Activated CD8-positive, alpha-beta memory T cell treated with anti-CD3 and anti-CD28 coated beads, Interleukin-2, amount 50 U/mL, for 1 hour (primary cell): ENCODE data around the gene GJB1.

Experiments used
- DNase-seq: peaks from one replicate; pipeline ENCODE4 v3.0.0-alpha.2; 2020; ENCODE audit errors: extremely low read depth

GJB1 gene

DNA sequence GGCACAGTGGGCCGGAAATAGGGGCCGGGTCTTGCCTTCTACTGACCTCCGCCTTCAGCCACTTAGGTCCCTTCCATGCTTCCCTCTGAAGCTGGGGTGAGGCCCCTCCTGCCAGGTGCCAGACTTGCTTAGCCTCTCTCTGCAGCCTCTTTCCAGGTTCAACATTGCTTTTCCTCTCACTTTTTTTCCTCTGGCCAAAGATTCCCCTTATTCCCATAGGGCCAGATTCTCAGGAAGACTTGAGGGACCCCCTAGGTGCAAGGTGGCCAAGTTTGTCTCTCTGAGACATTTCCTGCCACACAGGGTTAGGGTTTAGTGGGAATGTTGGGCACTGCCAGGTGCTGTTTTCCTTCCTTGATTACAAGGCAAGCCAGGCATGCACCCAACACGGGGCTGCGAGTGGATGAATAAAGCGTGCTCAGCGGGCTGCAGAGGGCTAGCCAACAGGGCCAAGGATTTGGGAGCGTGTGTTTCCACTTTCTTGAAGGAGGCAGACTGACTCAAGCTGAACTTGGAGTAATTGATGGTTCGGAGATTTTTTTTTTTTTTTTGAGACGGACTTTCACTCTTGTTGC, 7.6 kb upstream of the GJB1 start:
- DNase-seq = no peak

DNA sequence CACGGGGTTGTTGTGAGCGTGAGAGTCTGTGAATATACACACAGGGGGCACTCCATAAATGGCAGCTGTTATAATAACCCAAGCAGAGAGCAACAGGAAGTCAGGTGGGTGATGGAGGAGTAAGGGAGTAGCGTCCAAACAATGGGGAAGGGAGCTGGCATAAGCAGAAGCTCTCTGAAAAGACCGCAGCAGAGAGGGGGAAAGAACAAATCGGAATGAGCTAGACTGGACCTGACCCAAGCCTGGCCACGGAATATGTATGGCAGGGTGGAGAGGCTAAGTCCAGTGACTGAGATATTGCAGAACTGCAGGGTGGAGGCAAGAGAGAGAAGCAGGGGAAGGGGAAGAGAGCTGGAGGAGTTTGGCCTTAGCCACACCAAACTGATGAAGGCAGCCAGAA, 6.5 kb upstream of the GJB1 start:
- DNase-seq = no peak

DNA sequence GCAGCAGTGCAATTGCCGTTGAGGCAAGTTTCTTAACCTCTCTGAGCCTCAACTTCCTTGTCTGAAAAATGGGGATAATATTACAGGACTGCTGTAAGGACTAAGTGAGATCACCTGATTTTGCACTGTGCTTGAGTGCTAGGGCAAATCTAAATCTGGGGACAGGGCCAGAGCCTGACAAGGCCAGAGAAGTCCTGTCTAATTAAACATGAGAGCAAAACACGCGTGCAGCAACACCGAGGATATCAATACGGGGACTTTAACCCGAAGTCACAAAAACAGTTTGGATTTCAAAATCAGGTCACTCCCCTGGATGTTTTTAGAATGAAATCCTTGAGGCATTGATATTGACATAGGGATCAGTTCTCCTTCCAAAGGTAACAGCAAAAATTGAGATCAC, 5.7 kb upstream of the GJB1 start:
- DNase-seq = no peak

DNA sequence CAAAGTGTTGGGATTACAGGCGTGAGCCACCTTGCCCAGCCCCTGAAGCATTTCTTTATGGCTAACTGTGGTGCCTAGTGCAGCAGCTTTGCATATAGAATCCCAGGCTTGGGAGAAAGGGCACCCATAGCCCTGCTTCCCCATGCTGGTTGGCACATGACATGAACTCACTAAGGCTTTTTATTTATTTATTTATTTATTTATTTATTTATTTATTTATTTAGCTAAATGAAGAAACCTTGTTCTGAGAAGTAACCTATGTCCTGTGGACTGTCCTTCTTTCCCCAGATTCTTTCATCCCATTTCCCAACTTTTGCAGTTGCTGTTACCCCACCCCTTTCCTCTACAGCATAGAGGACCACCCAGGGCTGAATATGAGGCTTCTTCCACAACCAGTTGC, 1.9 kb upstream of the GJB1 start:
- no peak for DNase-seq

DNA sequence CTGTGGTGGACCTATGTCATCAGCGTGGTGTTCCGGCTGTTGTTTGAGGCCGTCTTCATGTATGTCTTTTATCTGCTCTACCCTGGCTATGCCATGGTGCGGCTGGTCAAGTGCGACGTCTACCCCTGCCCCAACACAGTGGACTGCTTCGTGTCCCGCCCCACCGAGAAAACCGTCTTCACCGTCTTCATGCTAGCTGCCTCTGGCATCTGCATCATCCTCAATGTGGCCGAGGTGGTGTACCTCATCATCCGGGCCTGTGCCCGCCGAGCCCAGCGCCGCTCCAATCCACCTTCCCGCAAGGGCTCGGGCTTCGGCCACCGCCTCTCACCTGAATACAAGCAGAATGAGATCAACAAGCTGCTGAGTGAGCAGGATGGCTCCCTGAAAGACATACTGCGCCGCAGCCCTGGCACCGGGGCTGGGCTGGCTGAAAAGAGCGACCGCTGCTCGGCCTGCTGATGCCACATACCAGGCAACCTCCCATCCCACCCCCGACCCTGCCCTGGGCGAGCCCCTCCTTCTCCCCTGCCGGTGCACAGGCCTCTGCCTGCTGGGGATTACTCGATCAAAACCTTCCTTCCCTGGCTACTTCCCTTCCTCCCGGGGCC, 1.2 kb downstream of the GJB1 start:
- no peak for DNase-seq

DNA sequence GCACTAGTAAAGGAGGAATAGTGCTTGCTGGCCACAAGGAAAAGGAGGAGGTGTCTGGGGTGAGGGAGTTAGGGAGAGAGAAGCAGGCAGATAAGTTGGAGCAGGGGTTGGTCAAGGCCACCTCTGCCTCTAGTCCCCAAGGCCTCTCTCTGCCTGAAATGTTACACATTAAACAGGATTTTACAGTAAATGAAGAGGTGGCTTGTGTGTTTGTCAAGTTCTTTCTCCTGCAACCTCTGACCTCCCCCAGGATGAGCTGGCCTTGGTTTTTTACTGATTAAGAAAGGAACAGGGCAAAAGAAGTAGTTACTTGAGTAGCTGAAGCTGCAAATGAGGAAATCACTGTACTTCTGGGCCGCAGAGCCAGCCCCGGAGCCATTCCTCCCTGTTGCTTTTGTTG, 2.0 kb downstream of the GJB1 start:
- DNase-seq = no peak

DNA sequence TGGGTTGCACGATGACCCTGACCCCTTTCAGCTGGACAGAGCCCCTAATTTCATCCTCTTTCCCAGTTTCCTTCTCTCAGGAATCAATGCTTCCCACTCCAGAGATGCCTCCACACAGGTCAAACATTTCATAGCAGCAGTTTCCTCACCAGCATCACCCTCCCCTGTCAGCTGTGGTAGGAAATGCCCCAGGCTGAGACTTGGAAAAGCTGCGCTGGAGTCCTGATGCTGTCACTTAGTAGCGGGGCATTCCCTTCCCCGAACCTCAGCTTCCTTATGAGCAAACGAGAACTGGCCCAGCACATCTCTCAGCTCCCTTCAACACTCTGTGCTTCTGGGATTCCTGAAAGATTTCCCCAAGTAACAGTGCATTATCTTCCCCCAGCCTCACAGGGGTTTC, 2.7 kb downstream of the GJB1 start:
- no peak for DNase-seq

DNA sequence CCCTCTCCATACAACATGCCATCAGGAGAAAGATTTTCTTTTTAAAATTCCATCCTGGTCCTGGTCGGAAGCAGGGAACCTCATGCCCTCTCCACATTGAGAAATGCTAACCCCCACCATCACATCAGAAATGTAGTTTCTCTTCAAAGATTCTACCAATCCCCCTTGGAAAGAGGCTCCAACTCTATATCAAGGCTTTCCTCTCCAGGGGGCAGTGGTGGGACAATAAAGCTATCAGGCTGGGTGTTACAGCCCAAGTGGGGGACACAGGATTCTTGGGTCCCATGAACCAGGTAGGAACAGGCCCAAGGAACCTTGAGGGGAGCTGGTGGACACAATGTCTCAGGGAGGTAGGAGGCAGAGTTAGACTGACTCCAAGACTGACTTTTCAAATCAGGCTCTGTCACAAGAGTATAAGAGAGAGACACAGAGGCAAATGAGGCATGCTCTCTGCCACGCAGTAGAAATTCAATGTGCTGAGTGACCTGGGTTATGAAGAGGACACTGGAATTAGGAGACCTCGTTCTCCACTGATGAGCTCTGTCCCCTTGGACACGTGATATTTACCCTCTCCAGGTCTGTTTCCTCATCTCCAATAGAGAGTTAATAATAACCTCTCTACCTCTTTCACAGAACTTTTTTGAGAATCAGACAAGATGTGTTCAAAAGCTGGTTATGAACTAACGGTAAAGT, 4.5 kb downstream of the GJB1 start:
- DNase-seq = no peak

DNA sequence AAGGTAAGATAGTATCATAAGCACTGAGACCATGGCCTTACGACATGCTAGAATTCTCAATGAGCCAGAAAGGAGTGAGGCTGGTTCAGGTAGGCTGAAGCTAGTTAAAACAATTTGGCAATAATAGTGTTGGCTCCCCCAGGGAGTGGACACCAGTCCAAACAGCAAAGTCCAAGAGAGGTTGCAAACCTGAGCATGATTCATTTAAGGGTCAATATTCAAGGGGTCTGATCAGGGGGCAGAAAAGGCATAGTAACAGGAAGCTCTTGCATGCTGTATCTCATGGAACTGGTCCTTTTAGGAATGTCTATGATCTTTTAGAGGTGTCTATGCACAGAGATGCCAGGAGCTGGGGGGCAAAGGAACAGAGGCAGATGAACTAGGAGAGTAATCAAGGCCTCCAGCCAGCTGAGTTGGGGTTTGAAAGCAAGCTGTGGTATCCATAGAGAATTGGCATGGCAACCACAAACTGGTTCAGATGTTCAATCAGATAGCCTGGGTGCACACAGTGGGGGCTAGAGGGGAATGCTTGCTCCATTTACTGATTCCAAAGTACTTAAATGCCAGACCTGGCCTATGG, 5.1 kb downstream of the GJB1 start:
- no peak for DNase-seq

DNA sequence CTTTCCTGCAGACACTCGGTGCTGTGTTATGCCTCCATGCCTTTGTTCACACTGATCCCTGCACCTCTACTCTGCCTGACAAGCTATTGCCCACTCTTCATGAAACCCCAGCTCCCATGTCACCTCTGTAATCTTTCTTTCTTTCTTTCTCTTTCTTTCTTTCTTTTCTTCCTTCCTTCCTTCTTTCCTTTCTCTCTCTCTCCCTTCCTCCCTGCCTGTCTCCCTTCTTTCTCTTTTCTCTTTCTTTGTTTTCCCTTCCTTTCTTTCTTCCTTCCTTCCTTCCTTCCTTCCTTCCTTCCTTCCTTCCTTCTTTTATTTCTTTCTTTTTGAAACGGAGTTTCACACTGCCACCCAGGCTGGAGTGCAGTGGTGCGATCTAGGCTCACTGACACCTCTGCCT, 12.5 kb downstream of the GJB1 start:
- DNase-seq = no peak

DNA sequence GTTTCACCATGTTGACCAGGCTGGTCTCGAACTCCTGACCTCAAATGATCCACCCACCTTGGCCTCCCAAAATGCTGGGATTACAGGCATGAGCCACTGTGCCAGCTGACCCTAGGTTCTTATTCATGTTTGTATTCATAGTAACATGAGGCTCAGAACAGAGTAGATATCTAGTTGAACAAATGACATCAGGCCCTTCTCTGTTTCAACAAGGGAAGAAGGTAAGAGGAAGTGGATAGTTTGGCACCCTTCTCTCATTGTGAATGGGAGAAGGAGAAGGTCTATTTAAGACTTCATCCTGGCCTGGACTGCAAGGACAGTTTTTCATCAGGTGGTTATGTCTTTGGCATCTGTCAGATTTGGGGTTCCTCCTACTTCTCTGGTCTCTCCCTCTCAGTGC, 13.8 kb downstream of the GJB1 start:
- no peak for DNase-seq

DNA sequence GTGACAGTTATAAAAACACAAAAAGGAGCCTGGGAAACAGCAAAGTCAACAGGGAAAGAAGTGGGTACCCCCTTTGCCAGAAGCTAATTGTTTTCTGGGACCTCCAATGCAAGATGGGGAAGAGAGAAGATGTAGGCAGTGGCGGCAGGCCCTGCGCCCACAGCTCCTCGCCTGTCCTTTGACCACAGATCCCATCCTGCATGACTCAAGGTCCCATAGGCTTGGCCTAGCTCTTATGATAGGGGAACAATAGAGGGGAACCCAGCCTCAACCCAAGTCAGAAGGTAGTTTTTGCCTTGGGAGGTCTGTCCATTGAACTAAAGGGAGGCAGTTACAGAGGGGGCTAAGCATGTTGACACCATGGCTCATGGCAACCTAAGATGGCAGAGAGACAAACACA, 16.8 kb downstream of the GJB1 start:
- no peak for DNase-seq

DNA sequence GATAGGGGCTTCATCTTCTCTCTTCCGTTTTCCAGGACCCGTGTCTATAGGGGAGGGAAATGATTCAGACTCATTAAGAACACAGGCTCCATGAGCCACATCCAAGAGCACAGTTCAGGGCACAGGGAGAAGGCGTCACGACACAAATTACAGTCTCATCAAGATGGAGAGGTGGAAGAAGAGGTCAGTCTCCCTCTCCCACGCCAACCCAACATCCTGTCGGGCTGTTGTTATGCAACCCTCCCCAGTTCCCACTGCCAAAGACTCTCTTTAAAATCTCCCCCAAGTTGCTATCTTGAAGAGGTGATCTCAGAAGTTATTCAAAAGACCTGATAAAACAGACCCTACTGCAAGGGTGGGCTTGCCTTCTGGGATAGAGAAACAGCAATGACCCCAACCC, 18.3 kb downstream of the GJB1 start:
- no peak for DNase-seq

DNA sequence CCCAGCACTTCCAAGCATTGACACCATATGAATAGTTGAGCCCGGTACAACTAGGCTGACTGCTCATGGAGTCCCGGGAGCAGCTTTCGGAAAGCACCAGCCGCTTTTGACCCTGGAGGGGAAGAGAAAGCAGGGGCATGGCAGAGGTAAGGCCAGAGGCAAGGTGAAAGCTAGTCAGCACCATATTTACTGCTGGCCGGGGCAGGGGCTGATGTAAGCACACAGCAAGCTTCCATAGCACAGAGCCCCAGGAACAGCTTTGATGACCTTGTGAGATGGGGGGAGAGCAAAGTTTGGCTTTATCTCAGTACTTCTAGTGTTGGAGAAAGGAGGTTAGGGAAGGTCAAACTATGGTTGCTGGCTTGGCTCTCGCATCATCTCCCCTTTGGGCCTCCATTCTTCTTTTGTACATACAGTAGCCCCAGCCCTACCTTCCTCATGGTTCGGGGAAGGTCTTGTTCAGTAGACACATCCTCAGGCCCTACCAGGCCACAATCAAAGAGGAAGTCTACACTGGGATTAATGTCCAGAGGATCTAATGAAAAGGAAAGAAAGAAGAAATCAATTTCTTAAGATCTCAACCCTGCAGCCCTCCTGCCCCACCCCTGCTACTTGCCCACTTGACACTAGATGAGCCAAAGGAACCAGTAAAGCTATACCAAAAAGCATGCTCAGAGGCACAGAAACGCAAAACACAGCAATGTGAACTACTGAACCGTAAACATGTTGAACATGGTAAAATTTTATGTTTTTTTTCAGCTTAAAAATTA, 21.5 kb downstream of the GJB1 start:
- no peak for DNase-seq

DNA sequence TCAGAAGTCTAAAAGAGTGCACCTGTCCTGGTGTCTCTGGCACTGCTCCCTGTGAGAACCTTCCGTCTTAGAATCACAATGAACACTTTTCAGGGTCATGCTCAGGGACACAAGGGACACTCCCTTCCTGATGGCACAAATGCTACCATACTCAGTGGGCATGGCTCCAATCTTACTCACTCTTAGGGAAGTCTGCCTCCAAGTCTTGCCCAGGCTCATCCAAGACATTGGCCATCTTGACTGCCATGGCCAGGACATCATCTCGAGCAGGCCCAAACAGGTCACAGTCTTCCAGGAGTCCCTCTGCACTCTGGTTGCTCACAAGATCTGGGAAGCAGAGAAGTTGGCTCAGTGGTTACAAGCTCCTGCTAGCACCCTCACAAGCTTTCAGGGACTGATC, 22.1 kb downstream of the GJB1 start:
- DNase-seq = no peak

DNA sequence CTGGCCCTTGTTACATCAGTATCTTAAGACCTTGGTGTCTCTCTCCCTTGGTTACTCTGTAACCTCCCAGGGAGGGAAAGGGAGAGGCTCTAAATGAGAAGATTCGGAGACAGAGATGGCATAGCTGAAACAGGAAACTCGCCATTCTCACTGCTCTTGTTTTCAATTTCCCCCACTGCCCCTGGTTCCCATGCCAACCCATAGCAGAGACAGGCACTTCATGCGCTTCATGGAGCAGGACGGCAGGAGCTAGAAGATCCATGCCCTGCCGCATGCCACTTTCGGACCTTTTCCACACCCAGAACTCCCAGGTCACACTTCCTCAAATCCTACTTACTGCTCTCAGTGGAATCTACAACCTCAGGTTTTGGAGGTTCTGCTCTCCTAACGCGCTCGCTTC, 27.8 kb downstream of the GJB1 start:
- no peak for DNase-seq

DNA sequence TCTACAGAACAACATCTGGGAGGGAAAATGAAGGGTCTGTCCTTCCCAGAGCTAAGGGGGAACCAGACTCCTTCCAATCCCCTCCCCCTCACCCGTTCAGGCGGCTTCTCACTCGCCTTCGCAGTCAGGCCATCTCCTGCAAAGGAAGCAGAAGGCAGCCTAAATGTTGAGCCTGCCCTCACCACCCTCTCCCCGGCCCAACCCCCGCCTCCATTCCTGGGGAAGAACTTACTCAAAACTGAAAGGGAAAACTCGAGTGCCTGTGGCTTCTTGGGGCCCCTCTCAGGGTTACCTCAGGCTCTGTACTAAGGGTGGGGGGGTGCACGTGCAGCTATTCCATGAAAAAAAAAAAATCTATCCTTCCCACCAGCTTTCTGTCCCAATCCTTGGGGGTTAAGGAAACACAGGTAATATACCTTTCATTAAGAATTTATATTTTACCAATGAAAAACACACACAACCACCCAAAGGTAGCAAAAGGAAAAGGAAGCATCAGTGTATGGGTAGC, 28.5 kb downstream of the GJB1 start:
- no peak for DNase-seq

DNA sequence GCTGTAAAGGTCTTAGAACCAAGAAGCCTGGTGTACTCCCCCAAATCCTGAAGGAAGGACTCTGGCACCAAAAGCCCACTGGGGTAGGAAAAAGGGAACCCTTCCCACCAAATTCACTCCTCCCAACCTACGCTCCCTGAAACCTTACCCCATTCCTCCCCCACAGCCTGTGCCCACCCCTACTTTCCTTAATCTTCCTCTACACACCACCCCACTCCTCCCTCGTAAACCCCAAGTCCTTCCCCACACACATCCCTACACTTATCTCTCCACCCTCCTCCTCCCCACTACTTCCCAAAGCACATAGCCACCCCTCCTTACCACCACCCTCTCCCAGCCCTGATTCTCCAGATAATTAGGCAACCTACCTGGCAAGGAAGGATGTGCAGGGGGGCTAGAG, 29.2 kb downstream of the GJB1 start:
- DNase-seq = no peak

DNA sequence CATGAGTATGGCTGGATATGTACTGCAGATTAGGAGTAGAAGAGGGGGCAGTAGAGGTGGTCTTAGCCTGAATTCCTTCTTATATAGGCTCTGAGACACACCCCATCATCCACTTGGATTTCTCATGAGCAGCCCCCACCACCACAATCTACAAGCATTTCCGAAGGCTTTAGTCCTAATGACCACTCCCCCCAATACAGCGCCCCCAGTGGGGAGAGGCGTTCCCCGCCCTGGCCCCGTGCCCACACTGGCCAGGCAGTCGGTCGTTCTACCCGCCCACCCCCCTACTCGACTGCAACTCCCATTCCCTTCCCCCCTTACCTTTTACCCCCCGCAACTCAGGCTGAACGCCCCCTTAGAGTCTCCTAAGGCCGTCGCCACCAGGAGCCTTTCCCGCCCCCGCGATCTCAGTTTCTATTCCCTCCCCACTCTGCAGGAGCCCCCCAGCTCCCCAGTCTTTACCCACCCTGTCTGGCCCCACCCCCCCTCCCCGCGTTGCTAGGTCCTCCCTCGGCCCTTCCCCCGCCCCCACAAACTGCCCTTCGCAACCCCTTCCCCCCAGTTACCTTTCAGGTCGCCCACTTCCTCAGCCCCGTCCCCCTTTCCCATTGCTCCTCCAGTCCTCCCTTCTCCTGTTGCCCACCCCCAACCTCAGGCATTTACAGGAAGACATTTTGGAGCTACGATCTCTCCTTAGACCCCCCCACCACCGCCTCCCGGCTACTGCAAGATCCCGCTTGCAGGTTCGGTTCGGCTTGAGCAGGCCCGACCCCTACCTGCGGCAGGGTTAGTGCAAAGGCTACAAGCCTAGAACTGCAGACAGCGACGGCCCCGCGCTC, 30.4 kb downstream of the GJB1 start:
- no peak for DNase-seq

DNA sequence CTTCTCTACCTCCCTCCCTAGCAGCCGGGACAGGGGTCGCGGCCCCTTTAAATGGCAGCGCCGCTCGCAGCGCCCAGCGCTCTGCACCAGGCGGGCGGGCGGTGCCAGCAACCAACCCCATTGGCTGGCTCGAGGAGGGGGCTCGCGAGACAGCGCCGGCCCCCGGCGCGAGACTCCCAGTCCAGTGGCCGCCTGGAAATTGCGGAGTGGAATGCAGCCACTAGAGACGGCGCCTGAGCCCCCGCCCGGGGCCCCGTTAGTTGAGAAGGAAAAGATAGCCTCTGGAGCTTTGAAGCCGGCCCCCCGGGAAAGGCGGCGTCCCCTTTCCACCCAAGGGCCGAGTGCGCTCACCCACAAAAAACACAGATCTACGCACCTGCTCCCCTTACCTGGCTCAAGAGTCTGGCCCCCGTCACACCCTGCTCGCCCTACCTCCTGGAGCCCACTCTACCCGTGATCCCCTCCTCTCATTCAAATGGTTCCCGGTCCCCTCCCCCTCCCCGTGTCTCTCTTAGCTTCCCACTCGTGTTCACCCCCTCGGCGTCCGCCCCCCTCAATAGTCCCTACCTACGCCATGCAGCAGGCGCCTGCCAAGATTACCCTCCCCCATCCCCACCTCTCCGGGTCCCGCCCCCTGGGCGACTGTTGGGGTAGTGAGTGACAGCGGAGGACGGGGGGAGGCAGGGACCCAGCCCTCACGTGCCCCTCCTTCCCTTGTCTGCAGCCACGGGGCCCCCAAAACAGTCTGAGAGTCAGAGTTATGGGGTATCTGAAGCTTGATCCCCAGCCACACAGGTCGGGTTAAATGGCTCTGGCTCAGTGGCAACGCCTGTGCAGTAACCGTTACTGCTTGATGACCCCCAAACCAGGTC, 31.3 kb downstream of the GJB1 start, which contains the start of gene ZMYM3:
Gene ZMYM3, minus strand, starts transcription at position 49 of the 872 bp plus-strand sequence. CDS start 885 bp downstream, outside the sequence.
- DNase-seq = peak; percentile 30
